ENCODE results near the gene PDE1A.

- TF ChIP-seq CTCF (IDR thresholded peaks at IDR 0.05) (no peak), POLR2A (IDR thresholded peaks at IDR 0.05) (no peak)
These were observed 197.5 kb downstream of the PDE1A start for GRCh38 chr2:182229297-182229696.

Measured in uterus (tissue), 2 donors.